ENCODE data around the gene ZIC1. TPM values are rescaled to one million over a fixed set of nuclear protein-coding genes. Genes with fewer than 3 reads are reported as not detected.

The ZIC1 gene
- total and polyA plus RNA-seq, 2 of the 13 experiments (the other 11 are each of a cell fraction or from before 2014, with no cell fraction given): not detected

DNA sequence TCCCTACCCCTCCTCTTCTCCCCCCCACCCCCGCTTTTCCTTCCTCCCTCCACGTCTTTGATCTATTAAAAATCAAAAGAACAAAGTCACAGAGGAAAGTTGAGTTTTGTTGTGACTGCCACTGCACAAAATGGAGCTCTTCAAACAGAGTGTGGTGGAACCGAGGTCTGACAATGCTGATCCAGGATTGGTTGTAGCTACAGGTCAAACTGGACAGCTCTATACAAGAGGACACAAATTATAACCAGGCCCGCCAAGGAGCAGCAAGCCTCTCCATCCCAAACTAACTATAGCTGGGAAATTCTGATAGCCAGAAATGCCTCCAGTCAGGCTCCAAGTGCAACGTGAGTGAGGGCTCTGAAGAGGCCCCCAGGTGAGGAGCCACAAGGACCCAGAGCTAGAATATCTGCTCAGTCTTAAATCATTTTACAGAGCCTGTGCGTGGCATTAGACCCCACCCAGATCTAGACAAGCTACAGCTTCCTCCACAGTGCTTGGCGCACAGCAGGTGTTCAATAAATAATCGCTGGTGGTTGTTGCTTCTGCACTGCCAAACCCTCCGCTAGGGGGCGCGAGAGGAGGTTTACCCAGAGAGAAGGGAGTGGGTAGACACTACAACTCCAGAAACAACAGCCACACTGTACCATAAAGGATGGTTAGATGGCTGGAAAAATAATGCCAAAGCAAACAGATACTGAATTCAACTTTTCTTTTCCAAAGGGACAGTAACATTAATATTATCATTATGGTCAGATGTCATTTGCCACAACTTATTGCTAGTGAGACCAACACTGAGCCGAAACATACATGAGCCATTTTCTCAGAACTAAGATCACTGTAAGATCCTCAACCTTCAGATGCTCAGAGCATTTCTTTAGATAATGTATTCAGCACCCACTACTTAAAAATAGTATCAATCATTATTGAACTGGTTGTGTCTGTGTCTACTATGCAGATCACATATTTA is 47.4 kb upstream of the ZIC1 start:
- BruUV-seq (replicated peaks): no TSS peak
- peak; percentile 23 for DNase-seq (ENCODE audit: low spot score)
- H3K27me3 ChIP-seq (ENCODE audit: control insufficient read depth in 1 of 2, insufficient read depth in 2 of 2, low read length in 2 of 2): peaks cover 3 to 35% of the 10 kb centered on the region in 2 experiments; a peak in 3 of 5 replicates
- no peaks in the 10 kb centered on the region for H3K4me1 ChIP-seq (ENCODE audit: insufficient read depth, low read length)
- no peaks in the 10 kb centered on the region for H3K9me3 ChIP-seq (ENCODE audit: low read length)
- no peaks in the 10 kb centered on the region for H3K79me2 ChIP-seq (ENCODE audit: insufficient read depth, low read length)
- H3K4me3 ChIP-seq (replicated peaks in 1 of 3; ENCODE audit: insufficient read depth in 1 of 3, low read depth in 2 of 3, low read length in 3 of 3): no peak overlapping the region
- H4K20me1 ChIP-seq (ENCODE audit: insufficient read depth, low read length): no peaks in the 10 kb centered on the region
- peak; percentile 46; the same call in 1 of the 2 replicates for TF ChIP-seq SMC3 (IDR thresholded peaks at IDR 0.05; ENCODE audit: low read length)
- TF ChIP-seq STAG1 (CRISPR knock-in tag; IDR thresholded peaks at IDR 0.05): peak; percentile 56
- TF ChIP-seq FOXA1 (IDR thresholded peaks at IDR 0.05): no peak
- 0 out of 2 replicates have a peak, but pooled peaks have one; percentile 17 for TF ChIP-seq FOXA1 (CRISPR knock-in tag; IDR thresholded peaks at IDR 0.05)
- TF ChIP-seq, protein P1, sequence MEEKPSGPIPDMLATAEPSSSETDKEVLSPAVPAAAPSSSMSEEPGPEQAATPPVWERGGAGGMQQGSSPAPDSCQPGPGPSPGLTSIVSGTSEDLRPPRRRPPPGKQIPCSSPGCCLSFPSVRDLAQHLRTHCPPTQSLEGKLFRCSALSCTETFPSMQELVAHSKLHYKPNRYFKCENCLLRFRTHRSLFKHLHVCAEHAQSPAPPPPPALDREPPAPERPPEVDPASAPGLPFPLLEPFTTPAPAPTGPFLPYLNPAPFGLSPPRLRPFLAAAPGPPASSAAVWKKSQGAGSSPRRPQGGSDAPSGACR (CRISPR knock-in tag; IDR thresholded peaks at IDR 0.05): no peak
- TF ChIP-seq, protein P2, sequence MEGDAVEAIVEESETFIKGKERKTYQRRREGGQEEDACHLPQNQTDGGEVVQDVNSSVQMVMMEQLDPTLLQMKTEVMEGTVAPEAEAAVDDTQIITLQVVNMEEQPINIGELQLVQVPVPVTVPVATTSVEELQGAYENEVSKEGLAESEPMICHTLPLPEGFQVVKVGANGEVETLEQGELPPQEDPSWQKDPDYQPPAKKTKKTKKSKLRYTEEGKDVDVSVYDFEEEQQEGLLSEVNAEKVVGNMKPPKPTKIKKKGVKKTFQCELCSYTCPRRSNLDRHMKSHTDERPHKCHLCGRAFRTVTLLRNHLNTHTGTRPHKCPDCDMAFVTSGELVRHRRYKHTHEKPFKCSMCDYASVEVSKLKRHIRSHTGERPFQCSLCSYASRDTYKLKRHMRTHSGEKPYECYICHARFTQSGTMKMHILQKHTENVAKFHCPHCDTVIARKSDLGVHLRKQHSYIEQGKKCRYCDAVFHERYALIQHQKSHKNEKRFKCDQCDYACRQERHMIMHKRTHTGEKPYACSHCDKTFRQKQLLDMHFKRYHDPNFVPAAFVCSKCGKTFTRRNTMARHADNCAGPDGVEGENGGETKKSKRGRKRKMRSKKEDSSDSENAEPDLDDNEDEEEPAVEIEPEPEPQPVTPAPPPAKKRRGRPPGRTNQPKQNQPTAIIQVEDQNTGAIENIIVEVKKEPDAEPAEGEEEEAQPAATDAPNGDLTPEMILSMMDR (CRISPR knock-in tag; IDR thresholded peaks at IDR 0.05): peak; percentile 77
- 9% methylated on average over 12 of the region's 12 CpGs for WGBS (ENCODE audit: low lambda C conversion rate)
- ChIA-PET POLR2A (no interaction called here), CTCF (ENCODE audit: low intra/inter-chr PET ratio, low total read pairs) (interaction anchor here (1.2 kb wide), 1 partner anchor 1586 kb away, joined by 3 read pairs; no protein-coding TSS in a partner anchor)
- H3K9ac ChIP-seq (ENCODE audit: insufficient read depth, low read depth, low read length): no peak overlapping the region
- peak; percentile 91 for ATAC-seq
- H3K27ac ChIP-seq (ENCODE audit: extremely low read length, insufficient read depth, low read length): no peak overlapping the region
- H3K4me2 ChIP-seq (ENCODE audit: low read depth, low read length): no peak overlapping the region
- intact Hi-C loops (cut with micrococcal nuclease; ENCODE audit: unreplicated experiment) (loop anchor here (10.0 kb wide), 2 partner anchors 253 to 1207 kb away; no protein-coding TSS in a partner anchor), in situ Hi-C loops (cut with HindIII; ENCODE audit: extremely low pct_ligation_motif_present, low pct_unique_long_range_greater_than_20kb) (no loop called here)
- H2AFZ ChIP-seq (ENCODE audit: low read length): no peak overlapping the region
- no peaks in the 10 kb centered on the region for H3K36me3 ChIP-seq (replicated peaks in 1 of 2; ENCODE audit: control insufficient read depth in 1 of 2, insufficient read depth in 2 of 2, low read length in 2 of 2)
- FAIRE-seq: no peak
